GM19328 (cell line): ENCODE results near the gene PGM2L1.
"Not testable (repeated sequence)": the region's sequence is repeated elsewhere in the genome, so short reads cannot be mapped to it uniquely, and the experiment has no call there.

ENCODE experiments used
- ATAC-seq: cut with Tn5 transposase; IDR thresholded peaks from one replicate; pipeline ENCODE4 v1.9.1; 2021; ENCODE audit warnings: mild to moderate bottlenecking, moderate library complexity; ENCODE audit not compliant: unreplicated experiment

PGM2L1 gene

DNA sequence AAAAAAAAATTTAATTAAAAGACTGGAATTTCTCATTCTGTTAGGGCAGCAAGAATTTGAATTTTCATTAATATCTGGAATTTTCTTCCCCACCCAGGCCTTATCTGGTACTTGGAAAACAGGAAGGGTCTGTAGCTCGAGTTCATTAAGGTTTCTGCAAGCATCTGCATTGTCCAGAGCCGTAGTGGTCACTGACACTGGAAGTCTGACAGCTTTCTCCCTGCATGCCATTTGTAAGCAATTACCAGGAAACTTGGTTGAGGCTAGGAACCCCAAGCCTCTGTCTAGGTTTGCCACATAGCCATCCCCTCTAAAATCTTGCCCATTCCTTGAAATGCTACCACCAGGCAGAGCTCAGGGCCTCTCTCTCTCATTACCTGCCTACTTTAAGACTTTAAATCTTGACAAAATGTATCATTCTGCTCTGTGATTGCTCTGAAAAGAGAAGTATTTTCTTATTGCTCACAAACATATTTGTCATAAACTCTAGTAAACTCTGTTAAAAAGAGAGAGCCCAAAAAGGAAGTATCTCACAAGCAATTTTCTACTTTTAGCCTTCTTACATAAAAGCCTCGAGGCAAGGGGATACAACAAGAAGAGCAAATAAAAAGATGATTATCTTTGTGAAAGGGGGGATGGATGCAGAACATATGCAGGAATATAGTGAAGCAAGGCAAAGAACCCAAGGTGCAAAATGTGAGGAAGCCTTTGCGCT is 5.5 kb upstream of the PGM2L1 start:
- no peak for ATAC-seq

DNA sequence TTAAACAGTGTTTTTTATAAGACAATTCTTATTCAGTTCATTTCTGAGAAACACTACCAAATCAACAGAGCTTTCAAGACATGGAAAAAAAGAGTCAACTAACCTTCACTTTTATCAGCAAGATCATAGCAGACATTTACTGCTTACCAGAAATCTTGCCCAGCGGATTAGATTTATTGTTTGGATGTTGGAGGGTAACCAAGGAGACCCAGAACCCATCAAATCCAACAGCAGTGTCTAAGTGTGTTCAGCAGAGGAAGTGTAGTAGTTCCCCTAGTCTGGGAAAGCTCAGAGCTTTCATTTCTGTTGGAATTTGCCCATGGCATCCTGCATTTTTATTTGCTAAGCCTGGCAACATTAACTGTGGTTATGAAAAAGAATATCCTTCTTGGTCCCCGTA is 2.4 kb upstream of the PGM2L1 start:
- no peak for ATAC-seq

DNA sequence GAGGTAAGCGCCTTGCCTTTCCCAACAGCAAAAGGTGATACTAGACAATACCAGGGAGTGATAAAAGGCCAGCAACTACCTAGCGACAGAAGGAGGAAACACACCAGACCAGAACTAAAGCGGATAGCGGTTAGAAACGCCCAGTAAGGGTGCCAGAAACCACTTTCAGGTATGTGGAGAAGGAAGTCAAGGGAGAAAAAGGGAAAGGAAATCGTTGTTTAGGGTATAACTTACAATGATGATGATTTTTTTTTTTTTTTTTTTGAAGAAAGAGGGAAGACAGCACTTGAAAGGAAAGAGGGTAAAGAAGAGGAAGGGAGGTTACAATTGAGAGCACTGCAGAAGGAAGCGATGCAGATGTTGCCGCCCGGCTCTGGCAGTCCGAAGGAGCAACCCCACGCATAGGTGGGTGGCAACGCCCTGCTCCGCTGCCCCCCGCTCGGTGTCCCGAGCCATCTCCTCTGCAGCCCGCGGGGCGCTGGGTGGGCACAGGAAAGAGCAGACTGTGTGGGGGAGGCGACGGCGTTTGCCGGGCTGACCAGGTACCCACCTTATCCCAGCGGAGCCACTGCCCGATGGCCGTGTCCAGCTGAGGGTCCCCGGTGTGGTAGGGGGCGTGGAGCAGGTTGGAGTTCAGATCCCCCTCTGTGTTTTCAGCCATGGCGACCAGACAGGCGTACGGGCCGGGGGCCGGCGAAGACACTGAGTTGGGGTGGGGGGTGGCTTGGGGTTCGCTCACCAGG is 561 bp downstream of the PGM2L1 start:
- no peak for ATAC-seq

- no peak for ATAC-seq
Observed at GRCh38 chr11:74392256-74392655, 6.0 kb downstream of the PGM2L1 start.

DNA sequence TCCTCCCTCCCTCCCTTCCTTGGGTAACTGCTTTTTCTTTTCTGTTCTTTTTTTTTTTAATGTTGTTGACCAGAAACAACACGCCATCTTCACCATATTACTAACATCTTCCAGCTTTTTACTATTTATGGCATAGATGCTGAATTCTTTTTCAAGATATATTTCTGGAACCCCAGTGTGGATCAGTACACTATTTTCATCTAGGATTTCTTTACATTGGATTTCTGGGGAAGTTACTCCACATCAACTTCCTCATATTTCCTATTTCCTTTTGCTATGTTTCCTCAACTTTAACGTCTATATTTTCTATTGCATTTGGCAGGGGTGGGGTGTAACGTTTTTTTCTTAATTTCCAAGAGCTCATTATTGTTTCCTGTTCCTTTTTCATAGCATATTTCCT is 7.0 kb downstream of the PGM2L1 start:
- ATAC-seq: no peak

- ATAC-seq: no peak
Observed at GRCh38 chr11:74390697-74391096, 7.5 kb downstream of the PGM2L1 start.

DNA sequence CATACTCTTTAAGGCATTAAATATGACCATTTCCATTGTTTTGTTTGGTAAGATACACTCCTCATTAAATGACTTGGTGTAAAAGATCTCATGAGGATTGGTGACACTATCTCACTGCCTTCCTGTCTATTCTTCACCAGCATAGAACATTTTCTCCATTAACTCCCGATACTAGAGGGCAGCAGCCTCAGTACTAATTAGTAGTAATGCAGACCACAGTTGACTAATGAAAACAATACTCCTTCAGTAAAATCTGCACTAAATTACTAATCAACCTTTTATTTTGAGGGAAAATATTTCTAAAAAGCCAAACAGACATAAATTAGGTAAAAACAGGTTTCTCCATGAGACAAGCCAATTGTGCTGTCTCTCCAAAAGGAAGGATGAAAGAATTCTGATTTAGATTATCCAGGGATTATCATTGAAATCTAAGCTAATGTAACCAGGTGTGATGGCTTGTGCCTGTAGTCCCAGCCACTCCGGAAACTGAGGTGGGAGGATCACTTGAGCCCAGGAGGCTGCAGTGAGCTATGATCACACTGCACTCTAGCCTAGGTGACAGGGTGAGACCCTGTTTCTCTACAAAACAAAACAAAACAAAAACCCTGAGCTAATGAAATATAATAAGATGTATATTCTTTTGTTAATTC is 9.4 kb downstream of the PGM2L1 start:
- no peak for ATAC-seq

DNA sequence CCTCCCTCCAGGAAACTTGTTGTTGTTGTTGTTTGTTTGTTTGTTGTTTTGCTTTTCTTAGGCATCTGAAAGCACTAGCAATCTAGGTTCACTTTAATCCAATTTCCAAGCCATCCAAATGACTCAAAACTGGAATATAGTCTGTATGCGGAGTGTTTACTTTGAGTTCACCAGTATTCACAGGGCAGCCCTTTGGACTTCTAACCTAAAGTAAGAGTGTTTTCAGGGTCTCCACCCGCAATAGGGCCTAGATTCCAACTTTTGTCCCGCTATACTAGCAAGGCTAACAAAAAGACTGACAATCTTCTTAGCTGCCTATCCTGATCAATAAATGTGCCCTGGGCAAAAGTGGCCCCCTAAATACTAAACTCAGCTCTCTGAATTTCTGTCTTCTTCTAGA is 13.6 kb downstream of the PGM2L1 start:
- ATAC-seq: no peak

GRCh38 chr11:74380746-74381439 is 17.3 kb downstream of the PGM2L1 start:
- ATAC-seq: no peak

DNA sequence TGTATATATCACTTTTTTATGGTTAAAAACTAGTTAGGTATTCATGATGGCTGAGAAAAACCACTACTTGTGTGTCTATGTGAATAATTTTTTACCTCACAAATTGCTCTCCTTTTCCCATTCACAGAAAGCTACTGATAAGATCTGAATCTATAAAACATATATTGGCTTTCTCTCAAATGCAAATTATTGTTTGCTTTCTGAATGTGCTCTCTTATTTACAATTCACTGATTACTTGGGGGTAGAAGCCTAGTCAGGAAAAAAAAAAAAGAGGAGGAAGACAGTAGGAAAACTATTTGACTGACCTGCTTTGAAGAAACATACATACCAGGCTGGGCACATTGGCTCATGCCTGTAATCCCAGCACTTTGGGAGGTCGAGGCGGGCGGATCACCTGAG is 20.5 kb downstream of the PGM2L1 start:
- ATAC-seq: no peak

GRCh38 chr11:74373382-74373781 is 24.9 kb downstream of the PGM2L1 start:
- ATAC-seq: no peak

DNA sequence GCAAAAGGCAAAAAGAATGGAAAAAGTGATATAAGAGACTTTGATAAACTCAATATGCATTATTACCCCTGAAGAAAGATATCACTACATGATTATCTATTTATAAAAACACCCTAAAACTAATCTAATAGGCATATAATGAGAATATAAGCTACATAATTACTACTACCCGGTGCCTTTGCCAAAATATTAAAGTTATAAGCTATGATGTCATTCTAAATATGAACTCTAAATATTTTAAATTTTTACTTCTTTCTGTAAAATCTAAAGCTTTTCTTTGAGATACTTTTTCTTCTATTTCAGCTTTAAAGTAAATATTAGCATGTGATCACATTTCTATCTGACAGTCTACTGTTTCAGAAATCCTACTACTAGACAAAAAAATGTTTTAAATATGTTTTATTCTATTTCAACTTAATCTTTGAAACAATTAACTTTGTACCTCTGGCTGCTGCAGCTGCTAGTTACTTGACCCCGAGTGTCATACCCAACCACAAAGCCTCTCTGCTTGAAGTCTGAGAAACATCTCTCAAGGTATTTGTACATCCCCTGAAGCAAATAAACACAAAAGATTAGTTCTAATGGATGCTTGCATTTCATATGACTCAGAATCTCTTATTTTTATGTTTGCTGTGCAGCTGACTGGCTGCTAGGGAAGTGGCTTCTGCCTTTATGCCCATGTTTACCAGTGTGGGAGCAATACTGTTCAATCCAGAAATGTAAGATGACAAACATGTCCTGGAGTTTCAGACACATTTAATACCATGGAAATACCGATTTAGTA is 26.8 kb downstream of the PGM2L1 start:
- ATAC-seq: no peak

GRCh38 chr11:74370123-74370522 is 28.1 kb downstream of the PGM2L1 start:
- no peak for ATAC-seq

GRCh38 chr11:74367881-74368280 is 30.4 kb downstream of the PGM2L1 start:
- no peak for ATAC-seq

GRCh38 chr11:74366576-74366975 is 31.7 kb downstream of the PGM2L1 start:
- ATAC-seq: no peak

GRCh38 chr11:74365805-74366204 is 32.4 kb downstream of the PGM2L1 start:
- ATAC-seq: not testable (repeated sequence)

DNA sequence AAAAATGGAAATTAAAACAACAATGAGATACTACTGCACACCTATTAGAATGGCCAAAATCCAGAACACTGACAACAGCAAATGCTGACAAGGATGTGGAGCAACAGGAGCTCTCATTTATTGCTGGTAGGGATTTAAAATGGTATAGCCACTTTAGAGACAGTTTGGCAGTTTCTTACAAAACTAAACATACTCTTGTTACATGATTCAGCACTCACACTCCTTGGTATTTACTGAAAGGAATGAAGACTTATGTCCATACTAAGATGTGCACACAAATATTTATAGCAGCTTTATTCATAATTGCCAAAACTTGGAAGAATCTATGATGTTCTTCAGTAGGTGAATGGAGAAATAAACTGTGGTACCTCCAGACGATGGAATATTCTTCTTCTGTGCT is 40.8 kb downstream of the PGM2L1 start:
- no peak for ATAC-seq

DNA sequence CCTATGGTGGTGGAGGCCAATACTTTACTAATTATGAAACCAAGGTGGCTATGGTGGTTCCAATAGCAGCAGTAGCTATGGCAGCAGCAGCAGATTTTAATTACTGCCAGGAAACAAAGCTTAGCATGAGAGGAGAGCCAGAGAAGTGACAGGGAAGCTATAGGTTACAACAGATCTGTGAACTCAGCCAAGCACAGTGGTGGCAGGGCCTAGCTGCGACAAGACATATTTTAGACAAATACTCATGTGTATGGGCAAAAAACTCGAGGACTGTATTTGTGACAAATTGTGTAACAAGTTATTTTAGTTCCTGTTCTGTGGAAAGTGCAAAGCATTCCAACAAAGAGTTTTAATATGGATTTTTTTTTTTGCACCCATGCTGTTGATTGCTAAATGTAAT is 42.6 kb downstream of the PGM2L1 start:
- no peak for ATAC-seq

- ATAC-seq: no peak
Observed at GRCh38 chr11:74354036-74354435, 44.2 kb downstream of the PGM2L1 start.

DNA sequence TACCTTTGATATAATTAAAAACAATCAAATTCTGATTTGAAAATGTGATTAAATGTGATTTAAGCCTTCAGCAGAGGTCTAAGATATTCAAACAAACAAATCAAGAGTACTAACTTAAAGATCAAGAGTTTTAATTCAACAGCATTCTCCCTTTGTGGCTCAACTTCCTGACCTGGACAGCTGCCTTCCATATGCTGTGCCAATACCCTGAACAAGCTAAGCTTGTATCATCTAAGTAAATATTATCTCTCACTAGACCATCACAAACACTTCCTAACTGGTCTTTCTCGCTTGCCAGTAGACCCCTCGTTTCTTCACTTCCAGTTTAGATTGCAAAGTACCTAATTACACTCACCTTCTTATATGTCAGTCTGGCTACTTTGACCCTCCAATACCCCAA is 50.9 kb downstream of the PGM2L1 start:
- ATAC-seq: no peak

DNA sequence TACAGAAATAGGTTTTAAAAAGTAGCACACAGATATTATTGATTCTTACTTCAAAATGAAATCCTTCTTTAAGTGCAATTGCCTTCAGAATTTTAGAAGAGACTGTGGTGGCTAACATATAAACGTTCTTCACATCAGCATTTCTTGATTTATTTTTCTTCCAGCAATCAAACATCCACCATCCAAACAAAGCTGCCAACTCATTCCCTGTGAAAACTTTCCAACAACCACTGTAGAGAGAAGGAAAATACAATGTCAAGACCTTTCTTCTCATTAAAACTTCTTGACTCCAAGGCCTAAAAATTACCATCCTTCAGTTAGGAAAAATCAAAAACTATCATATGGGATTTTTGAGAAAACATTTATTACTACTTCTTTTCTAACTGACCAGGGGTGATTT is 52.8 kb downstream of the PGM2L1 start:
- no peak for ATAC-seq
